PC-3 (cell line): Measurements from ENCODE around the gene DYDC2.

Source experiments
- EZH2 ChIP-seq: fragments of 300-600 bp; sonication (generic); IDR thresholded peaks from one replicate; pipeline ENCODE4 v1.6.1; 2017; ENCODE audit warnings: antibody characterized with exemption, mild to moderate bottlenecking, low read length; ENCODE audit not compliant: unreplicated experiment
- EZH2phosphoT487 ChIP-seq: fragments of 300-600 bp; sonication (generic); IDR thresholded peaks from 2 replicates; pipeline ENCODE4 v1.6.1; 2018; ENCODE audit warnings: mild to moderate bottlenecking, antibody characterized with exemption, low read length, borderline replicate concordance

DNA sequence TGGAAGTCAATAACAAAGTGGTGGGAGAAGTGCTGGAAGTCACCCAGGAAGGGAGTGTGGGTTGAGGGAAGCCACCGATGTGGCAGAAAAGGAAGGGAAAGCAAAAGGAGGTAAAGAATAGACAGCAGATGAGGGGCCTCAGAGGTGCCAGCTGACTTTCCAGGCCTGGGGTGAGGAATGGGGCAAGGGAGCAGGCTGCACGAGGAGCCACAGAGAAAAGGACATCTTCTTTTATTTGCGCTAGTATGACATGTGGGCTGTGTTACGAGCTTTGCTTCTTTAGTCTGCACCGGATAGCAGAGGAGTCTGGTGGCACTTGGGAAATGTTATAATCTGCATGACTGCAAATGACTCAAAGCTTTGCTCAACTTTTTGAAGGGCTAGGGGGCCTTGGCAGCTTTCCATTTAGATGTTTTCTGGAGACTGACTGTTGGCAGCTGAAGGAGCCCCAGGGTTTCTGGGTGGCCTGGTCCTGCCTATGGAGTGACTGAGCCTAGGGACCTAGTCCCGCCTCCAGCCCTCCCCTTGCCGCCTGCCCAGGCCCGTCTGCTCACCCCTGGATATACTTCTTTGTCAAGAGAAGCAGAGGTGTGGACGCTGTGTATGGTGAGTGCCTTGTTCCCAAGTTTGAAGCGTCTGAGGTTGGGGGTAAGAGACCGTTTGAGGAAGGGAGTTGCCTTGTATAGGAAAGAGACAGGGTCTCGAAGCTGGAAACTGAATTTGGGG, 56.9 kb downstream of the DYDC2 start:
- TF ChIP-seq EZH2: no peak
- no peak for TF ChIP-seq EZH2phosphoT487
